Measurements from ENCODE around the gene GNAQ.

The GNAQ gene

DNA sequence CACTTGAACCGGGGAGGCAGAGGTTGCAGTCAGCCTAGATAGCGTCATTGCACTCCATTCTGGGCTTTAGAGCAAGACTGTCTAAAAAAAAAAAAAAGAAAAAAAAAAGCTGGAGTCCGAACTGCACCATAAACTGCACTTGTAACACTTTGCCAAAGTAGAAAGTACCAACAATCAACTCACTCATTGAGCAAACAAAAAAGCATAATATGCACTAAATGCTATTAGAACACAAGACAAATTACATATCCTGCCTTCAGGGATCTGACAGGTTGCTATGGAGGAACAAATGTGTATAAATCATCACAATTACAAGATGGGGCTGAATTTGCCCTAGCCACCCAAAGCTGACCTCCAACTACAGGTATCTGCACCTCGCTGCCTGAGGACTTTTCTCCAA is 27.9 kb downstream of the GNAQ start:
- DNase-seq (ENCODE audit: low spot score), result no peak

DNA sequence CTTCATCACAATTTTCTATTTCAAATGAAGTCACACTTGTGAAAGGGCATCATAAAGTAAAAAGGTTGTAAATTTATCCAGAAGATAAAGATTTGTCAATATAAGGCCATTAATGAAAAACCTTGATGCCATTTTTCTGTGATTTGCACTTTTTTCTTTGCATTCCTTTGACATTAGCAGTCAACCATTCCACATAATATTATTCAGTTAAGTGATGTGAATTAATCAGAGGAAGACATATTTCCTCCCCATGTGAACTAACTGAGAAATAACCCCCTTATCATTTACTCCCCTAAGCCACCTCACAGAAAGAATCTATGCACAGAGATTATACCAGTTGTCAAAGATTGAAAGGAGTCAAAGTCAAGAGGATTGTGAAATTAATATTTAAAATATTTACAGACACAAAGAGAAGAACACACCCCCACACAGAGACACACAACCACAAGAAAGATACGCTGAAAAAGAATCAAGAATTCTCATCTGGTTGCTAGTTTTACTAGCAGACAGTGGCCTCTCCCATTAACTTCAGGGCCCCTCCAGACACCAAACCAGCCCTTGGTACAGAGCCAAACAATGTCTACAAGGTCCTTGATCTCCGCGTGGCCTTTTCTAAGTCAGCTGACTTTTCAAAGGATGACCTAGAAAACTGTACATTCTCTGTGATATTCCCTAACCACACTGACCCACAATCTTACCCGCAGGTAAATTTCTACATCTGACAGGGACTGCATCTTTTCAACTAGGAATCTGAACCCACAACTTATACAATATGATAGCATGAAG is 29.5 kb downstream of the GNAQ start:
- DNase-seq (ENCODE audit: low spot score), result no peak

DNA sequence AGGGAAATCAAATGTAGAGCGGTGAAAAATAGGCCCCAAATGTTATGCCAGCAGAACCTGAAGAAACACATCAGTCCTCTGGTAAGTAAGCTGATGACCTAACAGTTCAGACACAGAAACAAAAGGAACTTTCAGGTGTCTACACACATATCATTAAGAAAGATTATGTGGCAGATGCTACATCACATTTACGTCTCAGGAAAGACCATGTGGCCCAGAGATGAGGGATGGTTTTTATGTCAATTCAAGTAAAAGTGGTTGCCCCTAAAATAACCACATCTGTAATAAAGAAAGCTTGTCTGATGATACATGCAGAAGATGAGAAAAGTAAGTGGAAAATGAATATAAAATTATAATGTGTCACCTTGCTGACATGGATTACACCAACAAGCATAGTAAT is 31.4 kb downstream of the GNAQ start:
- no peak for DNase-seq (ENCODE audit: low spot score)

DNA sequence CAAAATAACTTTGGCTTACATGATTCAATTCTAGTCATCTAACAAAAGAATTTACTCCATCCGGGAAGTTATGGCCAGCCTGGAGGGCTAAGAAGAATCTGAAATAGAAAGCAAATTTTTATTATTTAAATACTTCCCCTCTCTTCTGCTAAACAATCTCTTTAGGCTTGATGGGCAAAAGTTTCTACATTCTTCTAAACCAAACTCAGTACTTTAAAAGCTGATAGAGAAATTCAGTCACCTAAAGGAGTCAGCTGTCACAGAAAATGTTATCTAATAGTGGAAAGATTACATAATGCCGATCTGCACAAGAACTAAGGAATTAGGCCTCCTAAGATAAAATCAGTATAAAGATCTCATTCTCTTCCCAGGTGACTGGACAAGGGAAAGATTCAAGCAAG is 32.4 kb downstream of the GNAQ start:
- DNase-seq (ENCODE audit: low spot score), result no peak

DNA sequence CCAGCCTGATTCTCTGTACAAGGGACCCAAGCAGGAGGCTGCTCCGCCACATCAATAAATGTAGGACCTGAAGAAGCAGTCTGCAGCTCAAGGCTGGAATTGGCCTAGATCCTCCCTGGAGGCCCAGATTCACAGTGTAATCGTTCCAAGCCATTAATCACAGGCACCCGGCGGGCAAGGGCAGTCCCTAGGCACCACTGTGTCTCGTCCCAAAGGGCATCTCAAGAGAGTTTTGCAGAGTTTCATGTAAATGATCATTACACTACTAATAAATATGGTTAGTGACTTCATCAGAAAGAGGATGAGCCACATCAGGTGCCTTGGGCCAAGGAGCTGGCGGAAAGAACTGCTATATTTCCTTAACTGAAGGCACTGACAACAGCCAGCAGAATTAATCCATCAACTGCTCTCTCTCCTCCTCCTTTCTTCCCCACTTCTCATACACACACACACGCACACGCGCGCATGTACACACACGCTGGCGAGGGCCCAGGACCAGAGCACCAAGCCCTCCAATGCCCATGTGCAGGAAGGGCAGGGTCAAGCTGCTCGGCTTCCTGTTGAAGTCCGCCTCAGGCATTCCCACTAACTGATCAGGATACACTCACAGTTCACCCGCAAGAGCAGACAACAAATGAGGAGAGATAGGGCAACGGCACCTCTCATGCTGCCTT is 33.9 kb downstream of the GNAQ start:
- no peak for DNase-seq (ENCODE audit: low spot score)

DNA sequence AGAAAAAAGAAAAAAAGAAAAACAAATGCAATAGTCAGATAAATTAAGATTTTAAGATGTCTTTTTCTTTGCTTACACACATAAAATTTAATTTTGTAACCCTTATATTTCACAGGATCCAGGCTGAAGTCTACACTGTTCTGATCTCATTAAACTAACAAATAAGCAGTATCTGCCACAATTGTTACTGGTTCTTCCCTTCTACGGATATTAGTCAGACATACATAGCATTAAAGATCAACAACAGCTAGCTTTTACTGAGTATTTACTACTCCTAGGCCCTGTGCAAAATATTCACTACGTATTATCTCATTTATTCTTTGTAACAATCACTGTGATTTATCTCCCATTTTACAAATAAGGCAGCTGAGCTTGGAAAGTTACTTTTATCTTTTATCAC is 34.9 kb downstream of the GNAQ start:
- no peak for DNase-seq (ENCODE audit: low spot score)

DNA sequence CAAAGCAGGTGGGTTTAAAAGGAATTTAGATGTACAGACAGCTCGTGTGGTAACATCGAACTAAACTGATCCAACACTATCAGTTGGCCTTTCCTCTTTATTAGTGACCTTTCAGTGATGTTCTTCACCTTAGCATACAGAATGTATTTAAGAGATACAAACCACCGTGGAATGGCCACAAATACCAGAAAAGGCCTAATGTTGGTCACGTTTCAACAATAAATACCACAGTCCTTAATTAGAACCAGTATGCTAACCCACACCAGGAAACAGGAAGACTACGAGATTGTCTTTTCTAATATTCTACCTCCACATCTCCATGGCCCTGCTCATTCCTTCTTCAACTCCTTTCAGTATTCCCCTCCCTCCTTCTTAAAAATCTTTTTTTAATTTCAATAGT is 40.4 kb downstream of the GNAQ start:
- DNase-seq (ENCODE audit: low spot score), result no peak

DNA sequence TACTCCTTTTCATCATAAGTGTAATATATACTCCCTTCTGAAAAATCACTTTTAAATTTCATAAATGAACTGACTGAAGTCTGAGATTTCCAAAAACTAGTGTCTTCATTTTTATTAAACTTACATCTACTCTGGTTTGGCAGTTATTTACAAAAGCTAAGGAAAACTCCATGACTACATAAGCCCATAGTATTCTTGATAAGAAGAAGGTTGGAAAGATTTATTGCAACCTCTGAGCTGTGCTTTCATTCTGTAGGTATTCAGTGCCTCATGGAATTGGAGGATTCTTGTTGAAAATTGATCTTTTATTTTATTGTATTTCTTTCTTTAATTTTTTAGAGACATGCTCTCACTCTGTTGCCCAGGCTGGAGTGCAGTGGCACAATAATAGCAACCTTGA is 41.7 kb downstream of the GNAQ start:
- DNase-seq (ENCODE audit: low spot score), result no peak

DNA sequence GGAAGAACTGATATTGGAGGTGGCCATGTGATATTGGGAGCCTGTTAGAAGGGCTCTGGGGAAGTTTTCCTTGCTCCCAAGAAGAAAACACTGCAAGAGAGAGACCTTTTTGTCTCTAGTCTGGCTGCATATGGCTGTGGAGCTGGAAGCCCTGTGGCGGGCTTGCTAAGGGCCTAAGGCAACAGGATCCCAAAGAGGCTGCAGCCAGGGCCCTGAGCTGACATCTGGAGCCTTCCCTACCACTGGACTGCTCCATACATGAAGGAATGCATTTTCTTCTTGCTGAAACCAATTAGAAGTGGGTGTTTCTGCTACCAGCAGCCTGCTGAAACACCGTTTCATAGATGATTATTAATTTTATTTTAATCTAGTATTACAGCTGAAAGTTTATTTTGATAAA is 42.2 kb downstream of the GNAQ start:
- DNase-seq (ENCODE audit: low spot score), result no peak

DNA sequence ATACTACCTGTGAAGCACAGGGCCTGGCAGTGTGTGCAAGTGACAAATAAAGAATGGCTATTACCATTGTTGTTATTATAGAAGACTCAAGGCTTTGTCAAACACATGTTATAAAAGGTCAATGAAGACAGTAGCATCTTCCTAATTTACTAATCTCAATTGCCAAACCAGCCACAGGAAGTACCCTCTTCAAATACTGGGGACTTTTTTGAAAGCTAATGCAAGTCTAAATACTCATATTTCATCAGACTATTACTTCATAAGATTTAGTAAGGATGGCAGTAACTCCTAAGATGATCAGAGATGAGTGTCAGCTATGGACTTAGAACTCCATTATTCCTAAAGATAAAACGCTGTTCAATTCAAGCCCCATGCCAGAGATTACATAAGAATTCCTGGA is 43.0 kb downstream of the GNAQ start:
- DNase-seq (ENCODE audit: low spot score), result no peak

DNA sequence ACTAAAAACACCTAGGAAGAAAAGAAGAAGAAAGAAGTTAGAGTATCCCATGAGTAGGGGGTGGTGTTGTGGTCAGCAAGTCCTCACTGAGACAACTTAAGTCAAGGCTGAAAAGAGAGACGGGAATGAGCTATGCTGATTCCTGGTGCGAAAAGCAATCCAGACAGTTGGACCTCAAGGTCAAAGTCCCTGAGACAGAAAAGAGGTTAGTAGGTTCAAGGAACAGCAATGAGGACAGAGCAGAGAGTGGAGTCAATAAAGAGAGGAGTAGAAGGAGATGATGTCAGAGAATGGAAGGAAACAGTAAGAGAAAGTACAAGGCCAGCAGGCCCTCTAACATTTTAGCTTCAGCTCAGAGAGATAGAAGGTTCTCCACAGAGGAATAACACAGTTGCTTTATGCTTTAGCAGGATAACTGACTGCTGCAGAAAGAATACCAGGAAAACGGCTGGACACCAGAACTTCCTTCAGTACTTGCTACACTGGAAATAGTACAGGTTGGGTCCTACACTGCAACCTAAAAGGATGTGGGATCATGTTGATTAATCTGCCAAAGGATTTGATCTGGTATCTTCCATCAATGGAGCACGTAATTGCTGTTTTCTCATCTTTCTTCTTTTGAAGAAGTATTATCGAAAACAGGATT is 43.6 kb downstream of the GNAQ start:
- no peak for DNase-seq (ENCODE audit: low spot score)

DNA sequence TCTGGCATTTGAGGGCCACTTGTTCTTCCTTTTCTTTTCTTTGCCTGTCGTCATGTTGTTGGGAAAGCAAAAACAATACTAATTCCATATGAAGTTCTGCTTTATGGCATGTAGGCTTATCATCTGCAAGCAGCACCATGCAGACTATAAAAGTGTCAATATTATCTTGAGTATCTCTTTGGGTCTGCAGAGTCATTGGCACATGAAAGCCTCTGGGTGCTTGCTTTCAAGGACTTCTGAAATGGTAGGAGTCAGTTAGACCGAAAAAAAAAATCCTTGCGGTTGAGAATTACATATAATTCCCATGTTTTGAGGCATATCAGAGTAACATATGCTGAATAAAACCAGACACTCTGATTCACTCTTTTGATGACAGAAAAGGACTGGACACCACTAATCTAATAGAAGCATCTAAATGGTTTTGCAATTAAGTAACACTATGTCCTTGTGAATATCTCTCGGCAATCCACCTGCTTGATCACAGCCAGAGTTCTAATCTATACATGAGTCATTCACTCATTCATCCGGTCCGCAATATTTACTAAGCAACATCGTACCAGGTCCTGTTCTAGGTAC is 44.4 kb downstream of the GNAQ start:
- DNase-seq (ENCODE audit: low spot score), result no peak

DNA sequence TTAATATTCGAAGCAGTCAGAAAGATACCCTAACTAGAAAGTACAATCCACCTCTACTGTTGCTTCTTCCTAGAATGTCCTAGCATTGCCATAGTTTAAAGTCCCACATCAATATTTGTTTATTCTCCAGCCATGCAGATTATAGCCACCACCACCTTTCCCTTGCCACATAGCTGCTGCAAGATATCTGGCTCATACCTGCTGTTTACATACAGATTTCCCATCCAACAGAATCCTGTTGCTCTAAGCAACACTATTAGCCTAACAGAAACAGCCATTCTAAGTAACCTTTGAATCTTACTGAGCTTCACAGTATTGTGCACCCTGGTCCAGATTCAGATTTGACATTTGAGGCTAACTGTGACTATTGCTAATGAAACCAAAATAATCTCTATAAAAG is 45.6 kb downstream of the GNAQ start:
- DNase-seq (ENCODE audit: low spot score), result peak; percentile 31

DNA sequence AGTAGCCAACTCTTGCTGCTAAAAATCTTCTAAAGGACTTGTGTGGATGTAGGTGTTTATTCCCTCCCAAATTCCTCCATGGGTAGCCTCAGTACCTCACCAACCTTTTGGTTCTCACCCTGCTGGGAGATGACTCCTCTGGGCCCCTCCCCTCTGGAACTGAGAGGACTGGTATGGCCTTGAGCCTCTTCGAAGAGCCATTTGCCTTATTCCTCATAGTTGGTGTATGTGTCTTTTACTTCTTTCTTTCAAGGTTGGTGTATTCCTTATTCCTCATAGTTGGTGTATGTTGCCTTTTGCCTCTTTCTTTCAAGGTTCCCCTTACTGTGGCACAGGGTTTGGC is 48.3 kb downstream of the GNAQ start:
- DNase-seq (ENCODE audit: low spot score), result no peak

DNA sequence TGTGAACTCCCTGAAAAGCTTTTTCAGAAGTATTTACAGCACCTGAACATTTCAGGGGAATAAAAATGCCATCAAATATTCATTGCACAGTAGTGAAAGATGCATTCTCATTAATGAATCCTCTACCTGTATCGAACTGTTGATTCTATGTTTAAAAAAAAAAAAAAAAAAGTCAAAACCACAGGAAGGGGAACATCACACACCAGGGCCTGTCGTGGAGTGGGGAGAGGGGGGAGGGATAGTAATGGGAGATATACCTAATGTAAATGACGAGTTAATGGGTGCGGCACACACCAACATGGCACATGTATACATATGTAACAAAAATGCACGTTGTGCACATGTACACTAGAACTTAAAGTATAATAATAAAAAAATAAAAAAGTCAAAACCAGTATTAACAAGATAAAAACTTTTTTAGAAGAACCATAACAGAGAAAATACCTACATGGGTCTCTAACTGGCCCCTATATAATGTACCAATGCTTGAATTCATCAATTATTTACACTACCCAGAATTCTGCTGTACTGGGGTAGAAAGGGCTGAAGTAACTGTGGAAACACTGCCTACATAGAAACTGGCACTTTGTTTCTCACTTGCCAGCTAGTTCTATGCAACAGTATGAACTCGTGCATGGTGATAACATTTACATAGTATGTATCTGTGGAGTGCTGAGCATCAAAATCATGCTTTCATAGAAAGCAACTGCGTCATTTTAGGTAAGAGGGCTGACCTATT is 48.9 kb downstream of the GNAQ start:
- DNase-seq (ENCODE audit: low spot score), result no peak

DNA sequence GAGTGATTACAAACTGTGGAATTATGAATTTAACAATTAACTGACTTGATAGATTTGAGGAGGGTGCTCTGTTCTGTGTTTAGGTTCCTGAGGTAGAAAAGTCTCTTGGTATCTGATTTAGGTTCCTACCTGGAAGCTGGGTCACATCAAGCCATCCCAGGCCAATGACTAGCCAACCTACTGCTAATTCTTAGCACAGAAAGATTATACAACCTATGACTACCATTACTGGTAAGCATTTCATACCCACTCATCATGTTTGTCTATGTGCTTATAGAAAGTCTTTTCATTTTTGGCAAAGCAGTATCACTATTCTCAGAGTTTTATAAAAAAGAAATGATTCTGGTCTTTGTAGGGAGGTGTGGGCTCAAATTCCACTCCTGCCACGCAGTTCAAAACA is 49.7 kb downstream of the GNAQ start:
- no peak for DNase-seq (ENCODE audit: low spot score)

DNA sequence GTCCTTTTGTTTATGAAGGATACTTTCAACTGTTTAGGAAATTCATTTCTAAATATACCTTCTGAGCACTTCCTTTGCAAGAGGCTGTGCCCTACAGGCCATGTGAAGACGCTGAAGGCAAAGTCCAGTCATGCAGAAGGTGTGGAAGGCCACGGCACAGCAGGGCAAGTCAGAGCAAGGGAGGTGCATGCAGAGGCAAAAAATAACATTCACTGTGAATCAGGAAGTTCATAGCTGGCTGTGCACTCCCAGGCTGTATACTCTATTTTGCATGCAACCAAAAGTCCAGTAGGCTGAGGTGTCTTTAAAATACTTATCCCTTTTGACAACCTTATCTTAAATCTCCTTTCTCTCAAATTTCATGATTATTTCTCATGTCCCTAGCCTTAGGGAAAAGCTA is 50.3 kb downstream of the GNAQ start:
- no peak for DNase-seq (ENCODE audit: low spot score)

DNA sequence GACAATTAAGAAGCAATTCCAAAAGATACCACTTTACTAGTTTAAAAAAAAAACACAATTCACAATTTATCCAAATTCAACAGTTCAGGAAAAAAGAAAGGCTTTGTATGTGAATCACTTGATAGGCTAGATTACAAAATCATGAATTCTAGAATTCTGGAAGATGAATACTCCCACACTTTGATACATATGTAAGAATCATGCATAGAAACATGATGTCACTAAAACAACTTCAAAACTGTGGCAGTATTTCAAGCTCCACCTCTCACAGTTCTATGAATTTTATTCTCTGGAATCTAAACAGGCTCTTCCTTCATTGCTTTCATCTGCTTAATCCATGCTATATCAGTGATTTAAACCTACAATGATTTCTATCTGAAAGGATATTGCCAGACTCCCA is 51.0 kb downstream of the GNAQ start:
- no peak for DNase-seq (ENCODE audit: low spot score)

DNA sequence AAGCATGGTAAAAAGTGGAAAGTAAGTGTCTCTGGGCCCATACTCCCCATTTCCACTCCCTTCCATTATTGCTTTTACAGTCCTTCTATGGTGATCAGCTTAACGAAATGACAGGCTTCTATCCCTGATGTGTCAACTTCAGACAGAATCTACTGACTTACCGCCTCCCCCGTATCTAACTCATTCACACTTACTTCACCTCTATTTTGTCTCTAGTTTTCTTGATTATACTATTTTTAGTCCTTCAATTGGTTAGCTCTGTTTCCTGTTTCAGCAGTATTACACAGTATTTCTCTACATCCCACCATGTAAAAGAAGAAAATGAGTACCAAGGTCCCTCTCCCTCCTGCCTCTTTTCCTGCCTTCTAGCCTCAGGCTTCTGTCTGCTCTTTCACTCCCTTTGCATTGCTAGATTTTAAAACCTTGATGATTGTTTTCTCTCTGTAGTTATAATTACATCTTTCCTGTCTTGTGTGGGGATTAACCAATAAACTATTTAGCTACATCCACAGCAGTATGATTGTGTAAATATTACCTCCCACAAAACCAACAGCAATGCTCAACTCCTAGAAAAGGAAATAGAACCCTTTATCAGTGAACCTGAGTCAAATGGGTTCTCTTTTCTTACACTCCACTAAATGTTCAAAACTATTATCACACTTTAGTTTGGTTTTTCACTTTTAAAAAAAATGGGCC is 53.4 kb downstream of the GNAQ start:
- no peak for DNase-seq (ENCODE audit: low spot score)

DNA sequence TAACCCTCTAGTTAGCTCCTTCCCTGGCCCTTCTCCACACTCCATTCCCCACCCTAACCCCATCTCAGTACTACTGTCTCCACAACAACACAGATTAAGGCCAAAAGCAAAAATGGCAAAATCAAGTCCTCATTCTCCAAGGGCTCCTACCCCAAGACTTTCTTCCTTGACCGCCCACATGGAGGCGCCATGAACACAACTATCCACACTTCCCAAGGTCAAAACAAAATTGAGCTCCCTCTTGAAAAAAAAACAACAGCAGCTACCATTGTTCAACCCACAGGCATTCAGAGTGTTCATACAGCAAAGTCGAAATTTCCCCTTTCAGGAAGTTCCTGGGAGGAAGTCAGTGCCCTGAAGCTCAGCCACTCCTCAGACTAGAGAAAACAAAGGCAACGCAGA is 54.4 kb downstream of the GNAQ start:
- DNase-seq (ENCODE audit: low spot score), result peak; percentile 42

DNA sequence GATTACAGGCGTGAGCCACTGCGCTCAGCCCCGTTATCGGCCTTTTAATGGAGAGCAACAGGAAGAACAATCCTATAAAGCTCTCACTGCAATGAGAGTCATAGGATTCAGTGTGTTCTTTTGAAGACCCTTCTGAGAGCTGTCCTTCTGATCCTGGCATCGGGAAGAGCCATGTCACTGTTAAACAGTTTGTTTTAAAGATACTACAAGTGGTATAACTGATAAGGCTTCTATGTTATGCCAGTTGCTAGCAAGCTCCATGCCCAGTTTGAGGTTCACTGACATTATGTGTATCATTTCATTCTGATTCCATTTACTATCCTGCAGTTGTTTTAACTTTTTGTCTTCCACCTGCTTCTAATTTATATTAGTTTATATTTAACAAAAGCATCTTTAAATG is 55.8 kb downstream of the GNAQ start:
- DNase-seq (ENCODE audit: low spot score), result no peak

DNA sequence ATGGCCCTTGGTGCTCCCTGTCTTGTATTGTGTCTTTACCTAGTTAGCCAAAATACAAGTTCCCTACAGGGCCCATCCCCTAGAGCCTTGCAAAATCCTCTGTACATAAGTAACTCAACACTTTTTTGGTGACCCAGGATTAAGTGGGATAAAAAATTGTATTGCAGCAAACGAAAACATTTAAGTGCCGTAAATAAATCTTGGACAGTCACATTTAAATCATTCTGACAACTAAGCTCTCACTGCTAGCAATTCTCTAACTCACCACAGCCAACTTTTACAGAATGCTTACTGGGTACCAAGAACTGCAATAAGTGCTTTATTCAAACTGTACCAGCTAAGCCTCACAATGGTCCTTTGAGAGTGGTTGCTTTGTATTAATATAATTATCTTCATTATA is 56.6 kb downstream of the GNAQ start:
- DNase-seq (ENCODE audit: low spot score), result no peak
